Astrocyte (in vitro differentiated cells and primary cell): Measurements from ENCODE around the gene DUS4L. TPM values are rescaled to one million over a fixed set of nuclear protein-coding genes. Genes with fewer than 3 reads are reported as not detected.
A peak's percentile ranks its signal among the peaks of the same experiment; 100 is the strongest.

Experiments
- DNase-seq: peaks from one replicate; pipeline ENCODE4 v3.0.0-alpha.2; 2010; ENCODE audit warnings: low read depth
- FAIRE-seq: peaks from 2 replicates; lab custom pipeline; 2011; peaks lifted over from hg19 to GRCh38; lab: Jason Lieb, UNC
- H2AFZ ChIP-seq: 2 replicates; pipeline ENCODE4 v1.6.0; 2012; ENCODE audit warnings: low read depth, low read length, inconsistent platforms
- H3K27ac ChIP-seq: 2 replicates; pipeline ENCODE4 v1.5.1; 2011; ENCODE audit warnings: low read depth, low read length, inconsistent platforms
- H3K27me3 ChIP-seq: 2 replicates; pipeline ENCODE4 v1.6.0; 2011; ENCODE audit warnings: low read length, inconsistent platforms; ENCODE audit not compliant: insufficient read depth
- H3K36me3 ChIP-seq: 2 replicates; pipeline ENCODE4 v1.5.1; 2011; ENCODE audit warnings: low read length, inconsistent platforms; ENCODE audit not compliant: insufficient read depth
- H3K4me1 ChIP-seq: 2 replicates; pipeline ENCODE4 v1.5.1; 2011; ENCODE audit warnings: low read length, inconsistent platforms; ENCODE audit not compliant: insufficient read depth
- H3K4me2 ChIP-seq: 2 replicates; pipeline ENCODE4 v1.6.0; 2012; ENCODE audit warnings: low read length, inconsistent platforms
- H3K4me3 ChIP-seq: 2 replicates; pipeline ENCODE4 v1.5.1; 2011; ENCODE audit warnings: low read depth, mild to moderate bottlenecking, low read length, inconsistent platforms; ENCODE audit not compliant: insufficient read depth
- H3K79me2 ChIP-seq: 2 replicates; pipeline ENCODE4 v1.6.0; 2012; ENCODE audit warnings: mild to moderate bottlenecking, low read length, inconsistent platforms; ENCODE audit not compliant: insufficient read depth
- H3K9ac ChIP-seq: 2 replicates; pipeline ENCODE4 v1.6.0; 2012; ENCODE audit warnings: mild to moderate bottlenecking, low read length, inconsistent platforms
- H3K9me3 ChIP-seq: 2 replicates; pipeline ENCODE4 v1.5.1; 2012; ENCODE audit warnings: low read depth, mild to moderate bottlenecking, low read length, inconsistent platforms; ENCODE audit not compliant: insufficient read depth
- H4K20me1 ChIP-seq: 2 replicates; pipeline ENCODE4 v1.6.0; 2012; ENCODE audit warnings: low read length, inconsistent platforms; ENCODE audit not compliant: insufficient read depth
- H3K27ac Mint-ChIP-seq: one replicate; pipeline ENCODE4 v1.8.0; 2021; ENCODE audit warnings: mild to moderate bottlenecking, mixed read lengths; ENCODE audit not compliant: unreplicated experiment
- H3K27me3 Mint-ChIP-seq: one replicate; pipeline ENCODE4 v1.8.0; 2021; ENCODE audit warnings: low read depth, mixed read lengths; ENCODE audit not compliant: unreplicated experiment
- H3K36me3 Mint-ChIP-seq: one replicate; pipeline ENCODE4 v1.8.0; 2021; ENCODE audit warnings: low read depth, mixed read lengths; ENCODE audit not compliant: unreplicated experiment
- H3K4me1 Mint-ChIP-seq: one replicate; pipeline ENCODE4 v1.8.0; 2021; ENCODE audit warnings: low read depth, mixed read lengths; ENCODE audit not compliant: unreplicated experiment
- H3K4me3 Mint-ChIP-seq: one replicate; pipeline ENCODE4 v1.8.0; 2021; ENCODE audit warnings: mild to moderate bottlenecking, moderate library complexity, mixed read lengths; ENCODE audit not compliant: unreplicated experiment
- H3K9me3 Mint-ChIP-seq: one replicate; pipeline ENCODE4 v1.8.0; 2021; ENCODE audit warnings: mild to moderate bottlenecking, mixed read lengths; ENCODE audit not compliant: unreplicated experiment
- CTCF ChIP-seq: IDR thresholded peaks from 2 replicates; pipeline ENCODE4 v1.5.1; 2011; ENCODE audit warnings: low read depth, mild to moderate bottlenecking, inconsistent platforms, low read length, moderate library complexity; ENCODE audit not compliant: insufficient read depth
- EZH2 ChIP-seq: IDR thresholded peaks from 2 replicates; pipeline ENCODE4 v1.6.1; 2012; ENCODE audit warnings: mild to moderate bottlenecking, low read length, inconsistent platforms; ENCODE audit not compliant: insufficient read depth
- total RNA-seq: library from RNA; stranded (reverse); gene quantifications from 2 replicates; pipeline ENCODE4 v1.2.1, GENCODE V29; 2021

DUS4L gene
- total RNA-seq, 1 donor from 2014 or later: 6.3 TPM

- DNase-seq (peak; percentile 73), FAIRE-seq (peak; percentile 59)
- Histone ChIP-seq H3K36me3 (peaks cover 10% of the 10 kb centered on the region), H3K79me2 (peaks cover 54% of the 10 kb centered on the region), H3K4me3 (no peak overlapping the region), H4K20me1 (peaks cover 5% of the 10 kb centered on the region), H3K4me1 (peaks cover 36% of the 10 kb centered on the region), H3K27me3 (no peaks in the 10 kb centered on the region), H3K4me2 (peak overlapping the region; percentile 89), H3K9ac (no peak overlapping the region), H3K27ac (peak overlapping the region; percentile 43), H2AFZ (no peak overlapping the region), H3K9me3 (no peaks in the 10 kb centered on the region)
- H3K27me3 Mint-ChIP-seq: no peaks in the 10 kb centered on the region
- H3K4me3 Mint-ChIP-seq: no peak overlapping the region
- H3K9me3 Mint-ChIP-seq: no peaks in the 10 kb centered on the region
- TF ChIP-seq CTCF (no peak), EZH2 (no peak)
- peak overlapping the region; percentile 87 for H3K27ac Mint-ChIP-seq
- H3K4me1 Mint-ChIP-seq: peaks cover 35% of the 10 kb centered on the region
- peaks cover 11% of the 10 kb centered on the region for H3K36me3 Mint-ChIP-seq
These were observed 3.9 kb upstream of the DUS4L start for GRCh38 chr7:107559864-107560263.

- Histone ChIP-seq H3K4me2 (peak overlapping the region; percentile 89), H3K9ac (peak overlapping the region; percentile 35), H3K27me3 (no peaks in the 10 kb centered on the region), H3K36me3 (peaks cover 4% of the 10 kb centered on the region), H2AFZ (no peak overlapping the region), H3K4me3 (peak overlapping the region; percentile 38), H3K9me3 (no peaks in the 10 kb centered on the region), H3K27ac (peak overlapping the region; percentile 46), H3K79me2 (peaks cover 54% of the 10 kb centered on the region), H4K20me1 (peaks cover 5% of the 10 kb centered on the region), H3K4me1 (peaks cover 45% of the 10 kb centered on the region)
- peaks cover 41% of the 10 kb centered on the region for H3K4me1 Mint-ChIP-seq
- peaks cover 4% of the 10 kb centered on the region for H3K36me3 Mint-ChIP-seq
- H3K27me3 Mint-ChIP-seq: no peaks in the 10 kb centered on the region
- H3K9me3 Mint-ChIP-seq: no peaks in the 10 kb centered on the region
- H3K27ac Mint-ChIP-seq: peak overlapping the region; percentile 74
- peak overlapping the region; percentile 63 for H3K4me3 Mint-ChIP-seq
- FAIRE-seq: no peak
- TF ChIP-seq CTCF (no peak), EZH2 (no peak)
- peak; percentile 47 for DNase-seq
These were observed 2.8 kb upstream of the DUS4L start for GRCh38 chr7:107560898-107561516.
